ENCODE results near the gene OGFOD3.

DNA sequence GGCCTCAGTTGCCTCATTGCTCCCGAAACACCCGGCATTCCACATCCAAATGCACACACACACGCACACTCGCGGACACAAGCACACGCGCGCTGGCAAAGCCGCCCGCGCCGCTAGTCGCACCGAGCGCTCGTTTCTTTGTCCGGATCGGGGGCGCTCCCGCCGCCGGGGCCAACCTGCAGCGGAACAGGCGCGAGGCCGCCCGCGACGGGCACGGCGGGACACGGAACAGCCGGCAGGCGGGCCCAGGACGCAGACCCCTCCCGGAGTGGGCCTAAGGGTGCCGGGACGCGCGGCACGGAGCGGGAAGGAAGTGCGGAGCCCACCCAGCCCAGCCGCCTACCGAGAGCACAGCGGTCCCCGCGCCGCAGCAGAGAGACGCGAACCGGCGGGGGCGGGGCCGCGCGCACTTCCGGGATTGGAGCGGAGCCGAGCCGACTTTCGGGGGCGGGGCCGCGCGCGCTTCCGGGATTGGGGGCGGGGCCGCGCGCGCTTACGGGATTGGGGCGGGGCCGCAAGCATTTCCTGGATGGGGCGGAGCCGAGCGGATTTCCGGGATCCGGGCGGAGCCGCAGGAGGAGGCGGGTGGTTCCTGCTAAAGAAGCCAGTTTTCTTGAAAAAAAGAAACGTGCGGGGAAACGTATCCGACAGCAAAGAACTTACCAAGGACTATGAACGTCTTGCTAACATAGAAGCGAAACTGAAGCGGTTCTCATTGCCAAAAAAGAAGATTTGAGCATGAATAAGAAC, 32.1 kb upstream of the OGFOD3 start, which contains the start of gene CYBC1:
- TF ChIP-seq, protein P1, sequence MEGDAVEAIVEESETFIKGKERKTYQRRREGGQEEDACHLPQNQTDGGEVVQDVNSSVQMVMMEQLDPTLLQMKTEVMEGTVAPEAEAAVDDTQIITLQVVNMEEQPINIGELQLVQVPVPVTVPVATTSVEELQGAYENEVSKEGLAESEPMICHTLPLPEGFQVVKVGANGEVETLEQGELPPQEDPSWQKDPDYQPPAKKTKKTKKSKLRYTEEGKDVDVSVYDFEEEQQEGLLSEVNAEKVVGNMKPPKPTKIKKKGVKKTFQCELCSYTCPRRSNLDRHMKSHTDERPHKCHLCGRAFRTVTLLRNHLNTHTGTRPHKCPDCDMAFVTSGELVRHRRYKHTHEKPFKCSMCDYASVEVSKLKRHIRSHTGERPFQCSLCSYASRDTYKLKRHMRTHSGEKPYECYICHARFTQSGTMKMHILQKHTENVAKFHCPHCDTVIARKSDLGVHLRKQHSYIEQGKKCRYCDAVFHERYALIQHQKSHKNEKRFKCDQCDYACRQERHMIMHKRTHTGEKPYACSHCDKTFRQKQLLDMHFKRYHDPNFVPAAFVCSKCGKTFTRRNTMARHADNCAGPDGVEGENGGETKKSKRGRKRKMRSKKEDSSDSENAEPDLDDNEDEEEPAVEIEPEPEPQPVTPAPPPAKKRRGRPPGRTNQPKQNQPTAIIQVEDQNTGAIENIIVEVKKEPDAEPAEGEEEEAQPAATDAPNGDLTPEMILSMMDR (IDR thresholded peaks at IDR 0.05; ENCODE audit: low read depth, low read length), result no peak; the same call in 1 of the 2 replicates
- no peak for TF ChIP-seq EZH2phosphoT487 (IDR thresholded peaks at IDR 0.05; ENCODE audit: low read depth)
